Prostate gland (tissue), 2 donors: Measurements from ENCODE around the gene TMEM154.

ENCODE experiments used
- POLR2A ChIP-seq: fragments of 450-650 bp; IDR thresholded peaks from one replicate; pipeline ENCODE4 v1.6.1; 2016; ENCODE audit warnings: antibody characterized with exemption, mild to moderate bottlenecking
- TF ChIP-seq, protein P1 (sequence below), 4 experiments: fragments of 200-600 bp in 2 of 4; fragments of 450-650 bp in 2 of 4; sonication (generic) in 2 of 4; IDR thresholded peaks; 1 replicate in 3 of 4; 2 replicates in 1 of 4; pipeline ENCODE4 v1.5.1; 2016 to 2019; ENCODE audit warnings: antibody characterized with exemption in 4 of 4, mild to moderate bottlenecking in 2 of 4, moderate library complexity in 2 of 4

DNA sequence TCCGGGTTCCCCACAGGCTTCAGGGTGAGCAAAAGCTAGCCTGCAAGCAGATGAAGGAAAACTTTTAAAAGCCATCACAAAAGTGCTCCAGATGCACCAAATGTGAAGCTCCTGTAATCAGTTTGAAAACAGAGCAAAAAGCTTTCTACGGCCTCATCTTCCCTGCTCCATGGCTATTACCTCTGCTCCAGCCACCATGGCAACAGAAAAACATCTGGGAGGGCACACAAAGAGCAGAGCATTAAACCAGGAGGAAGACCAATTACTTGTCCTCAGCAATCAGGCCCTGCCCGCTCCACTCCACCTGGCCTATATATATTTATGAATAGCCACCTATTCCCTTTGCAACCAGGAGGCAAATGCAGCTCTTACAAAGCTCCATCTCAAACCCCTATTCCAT is 33.6 kb downstream of the TMEM154 start:
- no peak for TF ChIP-seq POLR2A
- TF ChIP-seq, protein P1, sequence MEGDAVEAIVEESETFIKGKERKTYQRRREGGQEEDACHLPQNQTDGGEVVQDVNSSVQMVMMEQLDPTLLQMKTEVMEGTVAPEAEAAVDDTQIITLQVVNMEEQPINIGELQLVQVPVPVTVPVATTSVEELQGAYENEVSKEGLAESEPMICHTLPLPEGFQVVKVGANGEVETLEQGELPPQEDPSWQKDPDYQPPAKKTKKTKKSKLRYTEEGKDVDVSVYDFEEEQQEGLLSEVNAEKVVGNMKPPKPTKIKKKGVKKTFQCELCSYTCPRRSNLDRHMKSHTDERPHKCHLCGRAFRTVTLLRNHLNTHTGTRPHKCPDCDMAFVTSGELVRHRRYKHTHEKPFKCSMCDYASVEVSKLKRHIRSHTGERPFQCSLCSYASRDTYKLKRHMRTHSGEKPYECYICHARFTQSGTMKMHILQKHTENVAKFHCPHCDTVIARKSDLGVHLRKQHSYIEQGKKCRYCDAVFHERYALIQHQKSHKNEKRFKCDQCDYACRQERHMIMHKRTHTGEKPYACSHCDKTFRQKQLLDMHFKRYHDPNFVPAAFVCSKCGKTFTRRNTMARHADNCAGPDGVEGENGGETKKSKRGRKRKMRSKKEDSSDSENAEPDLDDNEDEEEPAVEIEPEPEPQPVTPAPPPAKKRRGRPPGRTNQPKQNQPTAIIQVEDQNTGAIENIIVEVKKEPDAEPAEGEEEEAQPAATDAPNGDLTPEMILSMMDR (IDR thresholded peaks at IDR 0.05) = no peak
